Hepatocyte (in vitro differentiated cells): ENCODE measurements around the gene COL19A1.

Experiments used
- CTCF ChIP-seq: fragments of 200-600 bp; sonication (generic); IDR thresholded peaks from 2 replicates; pipeline ENCODE4 v1.5.1; 2016; ENCODE audit warnings: antibody characterized with exemption, mild to moderate bottlenecking; ENCODE audit not compliant: poor library complexity
- EZH2 ChIP-seq: fragments of 200-600 bp; sonication (generic); IDR thresholded peaks from 2 replicates; pipeline ENCODE4 v1.6.1; 2016; ENCODE audit warnings: antibody characterized with exemption, mild to moderate bottlenecking, borderline replicate concordance
- EZH2phosphoT487 ChIP-seq: fragments of 200-600 bp; sonication (generic); IDR thresholded peaks from one replicate; pipeline ENCODE4 v1.6.1; 2018; ENCODE audit warnings: antibody characterized with exemption, mild to moderate bottlenecking, low read depth, moderate library complexity; ENCODE audit not compliant: unreplicated experiment, severe bottlenecking

- TF ChIP-seq CTCF (no peak), EZH2phosphoT487 (no peak), EZH2 (no peak)
These were observed 20.0 kb upstream of the COL19A1 start for GRCh38 chr6:69846312-69846711.
